Germinal center (tissue), 1 donor: ENCODE results near the gene DENND4C.
"Not testable (repeated sequence)": the region's sequence is repeated elsewhere in the genome, so short reads cannot be mapped to it uniquely, and the experiment has no call there.

Experiments used
- DNase-seq: peaks from one replicate; pipeline ENCODE4 v3.0.0; 2012; ENCODE audit warnings: mixed read lengths, low spot score

The DENND4C gene

DNA sequence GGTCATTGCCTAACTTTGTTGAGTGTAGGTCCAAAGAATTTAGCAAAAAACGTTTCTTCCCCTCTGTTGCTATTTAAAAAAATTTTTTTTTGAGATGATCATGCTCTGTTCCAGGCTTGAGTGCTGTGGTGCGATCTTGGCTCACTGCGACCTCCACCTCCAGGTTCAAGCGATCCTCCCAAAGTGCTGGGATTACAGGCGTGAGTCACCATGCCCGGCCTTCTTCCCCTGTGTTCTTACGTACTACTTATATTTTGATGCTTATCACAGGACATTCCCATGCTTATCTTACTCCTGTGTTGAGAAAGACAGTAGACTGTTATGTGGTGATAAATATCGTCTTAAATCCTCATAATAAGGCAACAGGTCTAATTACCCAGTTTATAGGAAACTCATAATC, 180.8 kb downstream of the DENND4C start:
- DNase-seq = no peak

DNA sequence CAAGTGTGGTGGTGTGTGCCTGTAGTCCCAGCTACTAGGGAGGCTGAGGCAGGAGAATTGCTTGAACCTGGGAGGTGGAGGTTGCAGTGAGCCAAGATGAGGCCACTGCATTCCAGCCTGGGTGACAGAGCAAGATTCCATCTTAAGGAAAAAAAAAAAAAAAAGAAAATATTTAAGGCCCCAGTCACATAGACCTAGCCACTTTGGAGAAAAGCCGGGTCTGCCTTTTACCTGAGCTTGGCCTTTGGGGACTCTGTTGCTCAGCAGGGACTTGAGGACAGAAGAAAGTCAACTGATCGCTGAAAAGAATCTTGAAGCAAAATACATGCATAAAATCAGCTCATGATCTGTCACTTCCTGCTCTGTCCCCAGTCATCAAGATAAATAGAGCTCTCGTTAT, 183.0 kb downstream of the DENND4C start:
- DNase-seq = not testable (repeated sequence)

DNA sequence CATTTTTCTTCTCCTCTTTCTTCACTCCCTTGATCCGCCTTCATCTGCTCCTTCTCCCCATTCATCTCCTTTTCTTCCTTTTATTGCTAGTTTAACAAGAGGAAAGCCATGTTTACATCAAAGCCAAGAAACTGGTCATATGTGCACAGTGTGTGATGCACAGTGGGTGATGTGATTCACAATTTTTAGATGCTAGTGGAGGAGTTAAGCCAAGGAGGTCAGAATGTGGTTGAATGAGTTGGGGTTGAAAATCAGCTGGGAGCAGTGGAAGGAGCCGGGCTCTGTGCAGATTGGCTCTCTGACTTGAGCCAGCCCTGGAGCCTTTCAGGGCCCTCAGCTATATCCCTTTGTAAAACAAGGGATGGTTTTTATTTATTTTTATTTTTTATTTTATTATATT, 185.7 kb downstream of the DENND4C start:
- no peak for DNase-seq

DNA sequence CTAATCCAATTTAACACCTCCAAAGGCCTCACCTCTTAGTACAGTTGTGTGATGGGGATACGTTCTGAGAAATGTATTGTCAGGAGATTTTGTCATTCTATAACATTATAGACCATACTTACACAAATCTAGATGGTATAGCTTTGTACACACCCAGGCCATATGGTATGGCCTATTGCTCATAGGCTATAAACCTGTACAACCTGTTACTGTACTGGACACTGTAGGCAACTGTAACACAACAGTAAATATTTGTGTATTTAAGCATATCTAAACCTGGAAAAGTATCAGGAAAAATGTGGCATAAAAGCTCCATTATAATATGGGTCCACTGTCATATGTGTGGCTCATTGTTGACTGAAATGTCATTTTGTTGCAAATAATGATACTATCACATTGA, 190.4 kb downstream of the DENND4C start:
- no peak for DNase-seq
